Astrocyte of the cerebellum (primary cell): Measurements from ENCODE around the gene CAMK2B.

Experiments used
- DNase-seq: peaks from one replicate; pipeline ENCODE4 v3.0.0-alpha.2; 2011; ENCODE audit warnings: low read depth
- H3K4me3 ChIP-seq: 2 replicates; pipeline ENCODE4 v1.5.1; 2011; ENCODE audit warnings: mild to moderate bottlenecking, low read depth, low read length, moderate library complexity
- in situ Hi-C: cut with HindIII; loops from 2 replicates; pipeline ENCODE4 v1.10.0; 2017; ENCODE audit warnings: low sequenced_read_pairs
- TF ChIP-seq, protein P1 (sequence below): IDR thresholded peaks from 2 replicates; pipeline ENCODE4 v1.5.1; 2012; ENCODE audit warnings: low read length, low read depth, moderate library complexity, mild to moderate bottlenecking; ENCODE audit errors: missing control alignments

The CAMK2B gene

GRCh38 chr7:44186736-44187135 lies 138.7 kb downstream of the CAMK2B start:
- in situ Hi-C loops: no loop called here
- H3K4me3 ChIP-seq: no peak overlapping the region
- DNase-seq: no peak
- TF ChIP-seq, protein P1, sequence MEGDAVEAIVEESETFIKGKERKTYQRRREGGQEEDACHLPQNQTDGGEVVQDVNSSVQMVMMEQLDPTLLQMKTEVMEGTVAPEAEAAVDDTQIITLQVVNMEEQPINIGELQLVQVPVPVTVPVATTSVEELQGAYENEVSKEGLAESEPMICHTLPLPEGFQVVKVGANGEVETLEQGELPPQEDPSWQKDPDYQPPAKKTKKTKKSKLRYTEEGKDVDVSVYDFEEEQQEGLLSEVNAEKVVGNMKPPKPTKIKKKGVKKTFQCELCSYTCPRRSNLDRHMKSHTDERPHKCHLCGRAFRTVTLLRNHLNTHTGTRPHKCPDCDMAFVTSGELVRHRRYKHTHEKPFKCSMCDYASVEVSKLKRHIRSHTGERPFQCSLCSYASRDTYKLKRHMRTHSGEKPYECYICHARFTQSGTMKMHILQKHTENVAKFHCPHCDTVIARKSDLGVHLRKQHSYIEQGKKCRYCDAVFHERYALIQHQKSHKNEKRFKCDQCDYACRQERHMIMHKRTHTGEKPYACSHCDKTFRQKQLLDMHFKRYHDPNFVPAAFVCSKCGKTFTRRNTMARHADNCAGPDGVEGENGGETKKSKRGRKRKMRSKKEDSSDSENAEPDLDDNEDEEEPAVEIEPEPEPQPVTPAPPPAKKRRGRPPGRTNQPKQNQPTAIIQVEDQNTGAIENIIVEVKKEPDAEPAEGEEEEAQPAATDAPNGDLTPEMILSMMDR: no peak

GRCh38 chr7:44185729-44186128 lies 139.7 kb downstream of the CAMK2B start:
- DNase-seq: no peak
- TF ChIP-seq, protein P1: no peak
- in situ Hi-C loops: no loop called here
- H3K4me3 ChIP-seq: no peak overlapping the region

DNA sequence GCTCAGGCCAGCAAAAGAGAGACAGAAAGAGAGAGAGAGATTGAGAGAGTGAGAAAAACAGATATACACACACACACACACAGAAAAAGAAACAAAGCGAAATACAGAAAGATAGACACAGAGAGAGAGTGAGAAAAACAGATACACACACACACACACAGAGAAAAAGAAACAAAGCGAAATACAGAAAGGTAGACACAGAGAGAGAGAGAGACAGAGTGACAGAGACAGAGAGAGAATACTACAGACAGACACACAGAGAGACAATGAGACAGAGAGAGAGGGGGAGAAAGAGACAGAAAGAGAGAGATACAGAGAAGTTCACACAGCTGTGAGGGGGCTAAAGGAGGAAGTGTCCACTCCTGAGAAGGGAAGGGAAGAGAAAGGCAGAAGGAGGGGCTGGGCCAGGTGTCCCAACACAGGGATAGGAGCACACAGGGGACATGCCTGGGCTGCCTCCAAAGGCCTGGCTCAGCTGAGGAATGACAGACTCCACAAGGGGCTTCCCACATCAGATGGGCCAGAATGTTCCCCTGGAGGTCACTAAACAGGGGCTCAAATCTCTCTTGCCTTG lies 140.4 kb downstream of the CAMK2B start:
- in situ Hi-C loops: no loop called here
- TF ChIP-seq, protein P1: no peak
- no peak overlapping the region for H3K4me3 ChIP-seq
- DNase-seq: no peak

- in situ Hi-C loops: no loop called here
- no peak overlapping the region for H3K4me3 ChIP-seq
- TF ChIP-seq, protein P1: no peak
- peak; percentile 86 for DNase-seq
These were observed 141.1 kb downstream of the CAMK2B start for GRCh38 chr7:44184206-44184872.

GRCh38 chr7:44183386-44183785 lies 142.0 kb downstream of the CAMK2B start:
- no peak overlapping the region for H3K4me3 ChIP-seq
- DNase-seq: no peak
- in situ Hi-C loops: no loop called here
- TF ChIP-seq, protein P1: no peak

- no peak for DNase-seq
- in situ Hi-C loops: no loop called here
- no peak overlapping the region for H3K4me3 ChIP-seq
- TF ChIP-seq, protein P1: no peak
These were observed 142.6 kb downstream of the CAMK2B start for GRCh38 chr7:44182827-44183226.

GRCh38 chr7:44180631-44181030 lies 144.8 kb downstream of the CAMK2B start:
- in situ Hi-C loops: no loop called here
- no peak for DNase-seq
- H3K4me3 ChIP-seq: no peak overlapping the region
- TF ChIP-seq, protein P1: no peak
